Mucosa of descending colon (tissue), 3 donors: Measurements from ENCODE around the gene ANGEL1. TPM values are rescaled to one million over a fixed set of nuclear protein-coding genes. Genes with fewer than 3 reads are reported as not detected.

Source experiments
- ATAC-seq: fragments of 200-7000 bp; cut with Tn5 transposase; one replicate; pipeline ENCODE4 v1.9.1; 2020; ENCODE audit warnings: mild to moderate bottlenecking, moderate library complexity
- DNase-seq, 3 donors: peaks; one replicate each; pipeline ENCODE4 v3.0.0-alpha.2; 2020
- H3K36me3 ChIP-seq: fragments of 200-600 bp; one replicate; pipeline ENCODE4 v1.8.0; 2021; ENCODE audit warnings: low read depth, mild to moderate bottlenecking
- H3K4me1 ChIP-seq: fragments of 200-600 bp; one replicate; pipeline ENCODE4 v1.8.0; 2021; ENCODE audit warnings: low read depth, mild to moderate bottlenecking
- H3K4me3 ChIP-seq: fragments of 200-600 bp; one replicate; pipeline ENCODE4 v1.8.0; 2021; ENCODE audit warnings: mild to moderate bottlenecking
- H3K9me3 ChIP-seq: fragments of 200-600 bp; one replicate; pipeline ENCODE4 v1.8.0; 2021; ENCODE audit warnings: mild to moderate bottlenecking
- intact Hi-C, 2 donors: fragments of 100-400 bp; cut with DNase I in 1 of 2; cut with micrococcal nuclease in 1 of 2; formaldehyde crosslinking; loops; one replicate each; pipeline versions ENCODE4 v1.11.0 to v1.11.1; 2022; cut with DNase I, micrococcal nuclease
- total RNA-seq, 3 donors: library from RNA; stranded (reverse); fragmentation: NEBNext Ultra II Directional in 2 of 3; extraction: Animal tissue kit (Norgen Biotek cat#: 25700) in 2 of 3; gene quantifications; one replicate each; pipeline versions ENCODE4 v1.2.1 to v1.2.4, GENCODE V29; 2021 to 2023
- TF ChIP-seq, protein P1 (sequence below): fragments of 200-600 bp; IDR thresholded peaks from one replicate; pipeline ENCODE4 v1.8.0; 2022; ENCODE audit warnings: antibody characterized with exemption, mild to moderate bottlenecking
- donor health status: DM: no; HTN: no; CAD: no; lungs with moderate emphysema.
- donor health status: DM: no; HTN: no; CAD: no.
- donor health status: DM: no; HTN: yes; CAD: no.

ANGEL1 gene
- total RNA-seq, 3 donors from 2014 or later = 12.6 to 17.1 (median 13.5) TPM

- no peaks in the 10 kb centered on the region for H3K36me3 ChIP-seq
- no peak overlapping the region for H3K4me3 ChIP-seq
- DNase-seq (no peak), ATAC-seq (no peak)
- TF ChIP-seq, protein P1, sequence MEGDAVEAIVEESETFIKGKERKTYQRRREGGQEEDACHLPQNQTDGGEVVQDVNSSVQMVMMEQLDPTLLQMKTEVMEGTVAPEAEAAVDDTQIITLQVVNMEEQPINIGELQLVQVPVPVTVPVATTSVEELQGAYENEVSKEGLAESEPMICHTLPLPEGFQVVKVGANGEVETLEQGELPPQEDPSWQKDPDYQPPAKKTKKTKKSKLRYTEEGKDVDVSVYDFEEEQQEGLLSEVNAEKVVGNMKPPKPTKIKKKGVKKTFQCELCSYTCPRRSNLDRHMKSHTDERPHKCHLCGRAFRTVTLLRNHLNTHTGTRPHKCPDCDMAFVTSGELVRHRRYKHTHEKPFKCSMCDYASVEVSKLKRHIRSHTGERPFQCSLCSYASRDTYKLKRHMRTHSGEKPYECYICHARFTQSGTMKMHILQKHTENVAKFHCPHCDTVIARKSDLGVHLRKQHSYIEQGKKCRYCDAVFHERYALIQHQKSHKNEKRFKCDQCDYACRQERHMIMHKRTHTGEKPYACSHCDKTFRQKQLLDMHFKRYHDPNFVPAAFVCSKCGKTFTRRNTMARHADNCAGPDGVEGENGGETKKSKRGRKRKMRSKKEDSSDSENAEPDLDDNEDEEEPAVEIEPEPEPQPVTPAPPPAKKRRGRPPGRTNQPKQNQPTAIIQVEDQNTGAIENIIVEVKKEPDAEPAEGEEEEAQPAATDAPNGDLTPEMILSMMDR = no peak
- peaks cover 3% of the 10 kb centered on the region for H3K4me1 ChIP-seq
- intact Hi-C loops = no loop called here
- H3K9me3 ChIP-seq = no peaks in the 10 kb centered on the region
These were observed 2.2 kb downstream of the ANGEL1 start for GRCh38 chr14:76810525-76810924.

- no peak for ATAC-seq
- Histone ChIP-seq H3K9me3 (no peaks in the 10 kb centered on the region), H3K36me3 (no peaks in the 10 kb centered on the region), H3K4me1 (peaks cover 3% of the 10 kb centered on the region), H3K4me3 (no peak overlapping the region)
- DNase-seq = no peak
- TF ChIP-seq, protein P1 = no peak
- intact Hi-C loops = no loop called here
These were observed 3.7 kb downstream of the ANGEL1 start for GRCh38 chr14:76808990-76809389.

GRCh38 chr14:76808011-76808410 lies 4.7 kb downstream of the ANGEL1 start:
- H3K9me3 ChIP-seq = no peaks in the 10 kb centered on the region
- DNase-seq (no peak), ATAC-seq (no peak)
- TF ChIP-seq, protein P1 = no peak
- H3K4me1 ChIP-seq = peaks cover 3% of the 10 kb centered on the region
- no peak overlapping the region for H3K4me3 ChIP-seq
- intact Hi-C loops = no loop called here
- H3K36me3 ChIP-seq = no peaks in the 10 kb centered on the region

GRCh38 chr14:76806446-76806845 lies 6.2 kb downstream of the ANGEL1 start:
- Histone ChIP-seq H3K4me3 (no peak overlapping the region), H3K36me3 (no peaks in the 10 kb centered on the region), H3K9me3 (no peaks in the 10 kb centered on the region), H3K4me1 (peaks cover under 1% of the 10 kb centered on the region)
- ATAC-seq = no peak
- intact Hi-C loops = no loop called here
- no peak for DNase-seq
- TF ChIP-seq, protein P1 = no peak

GRCh38 chr14:76793956-76794355 lies 18.7 kb downstream of the ANGEL1 start:
- intact Hi-C loops = no loop called here
- TF ChIP-seq, protein P1 = no peak
- no peaks in the 10 kb centered on the region for H3K4me1 ChIP-seq
- no peak for ATAC-seq
- no peak overlapping the region for H3K4me3 ChIP-seq
- no peaks in the 10 kb centered on the region for H3K9me3 ChIP-seq
- no peak for DNase-seq
- H3K36me3 ChIP-seq = no peaks in the 10 kb centered on the region

- Histone ChIP-seq H3K9me3 (no peaks in the 10 kb centered on the region), H3K36me3 (peaks cover 3% of the 10 kb centered on the region), H3K4me1 (no peaks in the 10 kb centered on the region), H3K4me3 (no peak overlapping the region)
- DNase-seq (no peak), ATAC-seq (no peak)
- TF ChIP-seq, protein P1 = no peak
- intact Hi-C loops = no loop called here
These were observed 19.4 kb downstream of the ANGEL1 start for GRCh38 chr14:76793324-76793723.
